ENCODE results near the gene HADHB. TPM values are rescaled to one million over a fixed set of nuclear protein-coding genes. Genes with fewer than 3 reads are reported as not detected.

Gene HADHB
- total and polyA plus RNA-seq, 9 donors, result 73.1 to 115 (median 98.5) TPM

DNA sequence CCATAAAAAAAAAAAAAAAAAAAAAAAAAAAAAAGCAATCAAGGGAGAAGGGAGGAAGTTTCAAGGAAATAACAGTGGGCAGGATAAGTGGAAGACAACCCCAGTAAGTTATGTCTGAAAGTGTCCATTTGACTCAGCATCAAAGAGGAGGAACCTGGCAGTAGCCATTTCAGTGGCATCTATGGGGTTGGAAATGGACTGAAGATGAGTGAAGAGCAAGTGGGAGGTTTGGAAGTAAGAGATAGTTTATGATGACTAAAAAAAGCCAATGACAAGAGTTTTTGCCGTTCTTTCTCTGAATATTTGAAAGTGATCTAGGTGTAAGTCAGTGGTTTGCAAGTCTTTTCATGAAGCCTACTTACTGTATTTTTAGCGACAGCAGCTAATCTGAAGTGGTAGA lies 92.0 kb downstream of the HADHB start:
- Histone ChIP-seq H3K9me3 (replicated peaks; ENCODE audit: control insufficient read depth, low read depth, low read length) (no peaks in the 10 kb centered on the region), H3K36me3 (ENCODE audit: control insufficient read depth, insufficient read depth, low read length) (no peaks in the 10 kb centered on the region), H3K4me3 (ENCODE audit: low read length) (no peak overlapping the region), H3K4me1 (ENCODE audit: control insufficient read depth, insufficient read depth, low read length) (no peaks in the 10 kb centered on the region), H3K27ac (ENCODE audit: low read length) (no peak overlapping the region), H3K27me3 (ENCODE audit: control insufficient read depth, insufficient read depth, low read length) (no peaks in the 10 kb centered on the region)
- 100% methylated on average over 1 of the region's 2 CpGs for WGBS (ENCODE audit: insufficient coverage)
- no peak for DNase-seq

DNA sequence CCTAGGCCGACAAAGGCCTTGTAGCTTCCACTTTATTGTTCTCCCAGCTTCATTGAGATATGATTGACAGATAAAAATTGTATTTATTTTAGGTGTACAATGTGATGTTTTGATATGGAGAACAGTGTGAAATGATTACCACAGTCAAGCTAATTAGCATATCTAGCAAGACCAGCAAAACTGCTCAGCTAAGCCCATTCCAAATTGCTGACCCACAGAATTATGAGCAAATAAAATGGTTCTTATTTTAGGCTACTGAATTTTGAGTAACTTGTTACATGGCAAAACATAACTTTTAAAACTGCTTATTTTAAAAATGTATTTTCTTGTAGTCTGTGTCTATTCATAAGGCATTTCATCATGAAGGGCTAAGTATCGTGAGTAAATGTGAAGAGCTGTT lies 92.6 kb downstream of the HADHB start:
- Histone ChIP-seq H3K36me3 (ENCODE audit: control insufficient read depth, insufficient read depth, low read length) (no peaks in the 10 kb centered on the region), H3K9me3 (replicated peaks; ENCODE audit: control insufficient read depth, low read depth, low read length) (no peaks in the 10 kb centered on the region), H3K27ac (ENCODE audit: low read length) (no peak overlapping the region), H3K27me3 (ENCODE audit: control insufficient read depth, insufficient read depth, low read length) (no peaks in the 10 kb centered on the region), H3K4me3 (ENCODE audit: low read length) (no peak overlapping the region), H3K4me1 (ENCODE audit: control insufficient read depth, insufficient read depth, low read length) (no peaks in the 10 kb centered on the region)
- DNase-seq, result no peak
- no CpG with 5 or more reads among the region's 2 CpGs for WGBS (ENCODE audit: insufficient coverage)

Other genes starting within 250 kb of the HADHB start
- 50.5 TPM for gene RAB10, start 210.9 kb upstream of the HADHB start, total RNA-seq
- gene RAB10, start 210.9 kb upstream of the HADHB start, polyA plus RNA-seq (ENCODE audit: insufficient read depth in 1 of 8, insufficient read length in 8 of 8, low replicate concordance in 1 of 8), result 100 to 1,000 TPM in 4 of 8 donors, 10 to 100 TPM in 4; 69.6 to 107 (median 98.8) TPM
- gene GAREM2, start 71.9 kb upstream of the HADHB start, total RNA-seq, result 2.5 TPM
- 10 to 100 TPM in 1 of 8 donors, 1 to 10 TPM in 7; 3.3 to 11.1 (median 6.3) TPM for gene GAREM2, start 71.9 kb upstream of the HADHB start, polyA plus RNA-seq (ENCODE audit: insufficient read depth in 1 of 8, insufficient read length in 8 of 8, low replicate concordance in 1 of 8)
- 178 TPM for gene HADHA, start 307 bp upstream of the HADHB start, total RNA-seq
- gene HADHA, start 307 bp upstream of the HADHB start, polyA plus RNA-seq (ENCODE audit: insufficient read depth in 1 of 8, insufficient read length in 8 of 8, low replicate concordance in 1 of 8), result 100 to 1,000 TPM; 191 to 225 (median 206) TPM
- 8.6 TPM for gene SELENOI, start 101.2 kb downstream of the HADHB start, total RNA-seq
- 10 to 100 TPM in 4 of 8 donors, 1 to 10 TPM in 4; 8.4 to 11.9 (median 9.7) TPM for gene SELENOI, start 101.2 kb downstream of the HADHB start, polyA plus RNA-seq (ENCODE audit: insufficient read depth in 1 of 8, insufficient read length in 8 of 8, low replicate concordance in 1 of 8)
- 0.31 TPM for gene ADGRF3, start 101.8 kb downstream of the HADHB start, total RNA-seq
- gene ADGRF3, start 101.8 kb downstream of the HADHB start, polyA plus RNA-seq (ENCODE audit: insufficient read depth in 1 of 8, insufficient read length in 8 of 8, low replicate concordance in 1 of 8), result under 1 TPM; 0.12 to 0.54 (median 0.28) TPM
- 0.31 TPM for gene DRC1, start 157.0 kb downstream of the HADHB start, total RNA-seq
- under 1 TPM; 0.09 to 0.58 (median 0.21) TPM for gene DRC1, start 157.0 kb downstream of the HADHB start, polyA plus RNA-seq (ENCODE audit: insufficient read depth in 1 of 8, insufficient read length in 8 of 8, low replicate concordance in 1 of 8)
- 10.6 TPM for gene OTOF, start 233.2 kb downstream of the HADHB start, total RNA-seq
- gene OTOF, start 233.2 kb downstream of the HADHB start, polyA plus RNA-seq (ENCODE audit: insufficient read depth in 1 of 8, insufficient read length in 8 of 8, low replicate concordance in 1 of 8), result 10 to 100 TPM in 7 of 8 donors, 1 to 10 TPM in 1; 8.6 to 28.0 (median 20.8) TPM

Data from muscle of leg (tissue), 11 donors.